Umbilical cord (tissue), 2 donors: ENCODE results near the gene TRPC3. TPM values are rescaled to one million over a fixed set of nuclear protein-coding genes. Genes with fewer than 3 reads are reported as not detected.
"Not testable (repeated sequence)": the region's sequence is repeated elsewhere in the genome, so short reads cannot be mapped to it uniquely, and the experiment has no call there.

ENCODE experiments used
- DNase-seq: peaks from one replicate; pipeline ENCODE4 v3.0.0-alpha.2; 2015; ENCODE audit warnings: low spot score
- total RNA-seq: library from RNA; depleted of rRNA; stranded (reverse); fragments of >200 nt; gene quantifications from one replicate; pipeline ENCODE4 v1.2.3, GENCODE V29; 2014; ENCODE audit warnings: low replicate concordance; ENCODE audit not compliant: insufficient read depth

Gene TRPC3
- total RNA-seq, 1 donor from 2014 or later: 8.7 TPM

DNA sequence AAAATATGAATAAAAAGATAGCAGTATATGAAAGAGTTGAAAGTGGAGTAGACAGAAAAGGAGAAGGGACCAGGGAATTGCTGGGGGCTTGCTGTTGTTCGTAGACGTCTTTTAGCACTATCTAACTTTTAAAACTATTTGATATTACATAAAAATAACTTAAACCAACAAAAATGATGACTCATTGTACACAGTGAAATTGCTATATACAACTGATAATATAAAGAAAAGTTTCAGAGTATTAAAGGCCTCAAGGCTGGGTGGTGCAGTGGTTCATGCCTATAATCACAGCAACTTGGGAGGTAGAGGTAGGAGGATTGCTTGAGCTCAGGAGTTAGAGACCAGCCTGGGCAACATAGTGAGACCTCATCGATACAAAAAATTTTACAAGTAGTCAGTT, 5.2 kb downstream of the TRPC3 start:
- DNase-seq: no peak

DNA sequence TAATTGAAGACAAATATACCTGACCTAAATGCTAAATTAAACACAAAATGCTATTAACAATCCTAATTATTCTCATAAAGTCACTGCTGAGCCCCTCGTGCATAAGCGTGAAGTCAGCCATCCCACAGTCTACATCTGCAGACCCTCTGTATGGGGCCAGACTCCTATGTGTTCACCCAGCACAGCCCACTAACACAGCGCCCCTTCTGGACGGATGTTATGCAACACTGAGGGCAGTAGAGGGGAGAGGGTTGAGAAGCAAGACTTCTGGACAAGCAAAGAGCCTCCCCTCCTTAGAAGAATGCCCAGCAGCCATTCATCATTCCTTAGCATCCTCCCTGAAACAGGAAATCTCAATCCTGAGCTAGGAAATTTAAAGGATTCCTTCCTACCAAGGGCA, 7.9 kb downstream of the TRPC3 start:
- DNase-seq: no peak

DNA sequence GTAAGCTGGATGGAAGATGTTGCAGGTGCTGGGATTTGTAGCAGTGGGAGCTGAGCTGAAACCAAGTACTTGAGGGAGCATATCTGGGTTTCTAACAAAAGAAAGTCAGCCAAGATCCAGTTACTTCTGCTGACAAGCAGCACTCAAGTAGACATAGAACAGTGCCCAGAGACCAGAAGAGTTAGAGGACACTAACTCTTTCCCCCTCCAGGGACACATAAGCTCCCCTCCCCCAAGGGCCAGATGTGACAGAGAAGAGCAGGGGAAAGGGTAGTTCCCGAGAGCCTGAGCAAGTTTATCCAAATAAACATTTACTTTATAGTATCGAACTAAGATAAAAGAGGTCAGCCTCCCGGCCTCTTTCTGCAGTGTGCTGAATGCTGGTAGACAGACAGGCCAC, 12.2 kb downstream of the TRPC3 start:
- DNase-seq: no peak

DNA sequence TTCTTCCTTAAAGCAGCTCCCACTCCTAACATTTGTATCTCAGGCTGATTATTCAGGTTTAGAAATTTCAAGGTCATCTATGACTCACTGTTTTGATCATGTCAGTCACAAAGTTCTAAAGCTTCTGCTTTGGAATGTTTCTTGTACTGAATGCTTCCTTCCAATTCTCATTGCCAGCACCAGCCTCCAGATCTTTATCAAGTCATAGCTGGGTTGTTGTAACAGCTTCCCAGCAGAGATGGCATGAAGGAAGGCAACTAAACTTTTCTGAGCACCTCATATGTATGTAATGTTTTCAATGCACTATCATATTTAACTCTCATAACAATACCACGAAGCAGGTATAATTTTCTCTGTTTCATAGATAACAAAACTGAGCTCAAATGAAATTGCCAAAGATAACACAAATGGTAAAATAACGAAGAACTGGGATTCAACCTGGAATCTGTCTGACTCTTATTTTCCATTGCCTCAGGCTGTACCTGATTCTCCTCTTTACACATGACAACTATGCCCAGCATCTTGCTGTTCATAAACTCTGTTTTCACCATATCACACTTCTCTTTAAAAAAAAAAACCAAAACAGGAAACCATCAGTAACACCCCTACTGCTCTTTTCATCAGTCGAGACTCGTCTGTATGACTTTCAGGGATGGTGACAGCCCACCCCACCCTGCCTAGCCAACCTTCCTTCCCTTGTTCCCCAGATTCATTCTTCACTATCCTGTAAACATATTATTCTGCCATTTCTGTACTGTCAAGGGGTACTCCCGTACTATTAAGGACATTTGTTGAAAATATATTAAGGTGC, 13.4 kb downstream of the TRPC3 start:
- DNase-seq: no peak

DNA sequence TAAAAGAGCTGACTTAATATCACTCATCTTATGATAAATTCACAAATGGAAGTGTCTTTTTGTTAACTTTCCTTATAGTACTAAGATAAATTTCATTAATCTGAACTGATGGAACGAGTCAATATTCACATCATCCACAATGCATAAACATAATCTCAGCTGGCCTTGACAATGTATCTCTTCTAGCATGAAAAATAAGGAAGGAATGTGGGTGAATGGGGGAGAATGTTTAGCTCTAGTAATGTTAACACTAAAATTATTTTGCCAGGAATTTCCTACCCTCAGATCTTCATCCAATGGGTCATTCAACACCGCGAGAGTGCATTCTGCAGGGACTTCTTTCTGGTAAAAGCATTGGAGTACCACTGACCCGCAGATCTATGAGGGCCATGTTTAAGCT, 15.8 kb downstream of the TRPC3 start:
- no peak for DNase-seq

DNA sequence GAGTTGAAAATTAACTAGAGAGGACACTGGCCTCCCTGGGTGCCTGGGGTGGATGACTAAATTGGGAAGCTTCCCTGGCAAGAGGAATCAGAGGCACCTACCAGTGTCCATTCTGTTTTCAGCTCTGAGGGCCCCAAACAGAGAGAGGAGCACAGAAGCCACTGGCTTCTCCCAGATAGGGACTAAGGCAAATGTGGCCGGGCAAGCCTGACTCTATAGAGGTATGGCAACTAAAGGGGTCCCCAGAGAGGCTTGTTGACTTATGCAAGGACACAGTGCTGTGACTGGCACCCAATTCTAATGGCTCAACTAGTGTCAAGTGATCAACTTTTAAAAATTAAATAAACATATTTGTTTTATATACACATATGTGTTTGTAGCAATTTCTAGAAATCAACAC, 17.2 kb downstream of the TRPC3 start:
- no peak for DNase-seq

DNA sequence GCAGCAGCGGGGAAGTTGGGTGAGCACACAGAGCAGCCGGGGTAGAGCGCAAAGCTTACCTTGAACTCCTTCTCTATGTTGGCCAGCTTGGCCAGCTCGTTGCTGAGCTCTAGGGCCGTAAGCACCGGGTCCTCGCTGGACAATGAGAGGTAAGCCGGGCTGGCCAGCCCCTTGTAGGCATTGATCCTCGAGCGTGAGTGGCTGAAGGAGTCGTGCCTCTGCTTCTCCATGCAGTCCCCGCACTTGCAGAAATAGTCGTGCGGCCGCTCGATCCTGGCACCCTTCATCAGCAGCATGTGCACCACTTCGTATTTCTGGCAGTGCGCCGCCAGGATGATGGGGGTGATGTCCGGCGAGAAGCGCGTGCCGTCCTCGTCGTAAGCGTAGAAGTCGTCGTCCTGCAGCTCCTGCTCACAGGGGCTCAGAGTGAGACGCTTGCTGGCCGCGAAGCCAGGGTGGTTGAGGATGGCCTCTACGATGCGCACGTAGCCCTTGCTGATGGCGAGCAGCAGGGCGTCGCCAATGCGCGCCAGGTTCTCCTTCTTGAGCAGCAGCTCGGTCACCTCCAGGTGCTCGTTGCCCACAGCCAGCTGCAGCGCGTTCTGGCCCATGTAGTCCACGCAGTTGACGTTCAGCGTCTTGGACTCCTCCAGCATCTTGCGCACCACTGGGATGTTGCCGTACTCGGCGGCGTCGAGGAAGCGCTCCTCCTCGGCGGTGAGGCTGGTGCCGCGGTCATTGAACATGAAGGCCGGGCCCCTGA, 19.5 kb downstream of the TRPC3 start:
- no peak for DNase-seq

DNA sequence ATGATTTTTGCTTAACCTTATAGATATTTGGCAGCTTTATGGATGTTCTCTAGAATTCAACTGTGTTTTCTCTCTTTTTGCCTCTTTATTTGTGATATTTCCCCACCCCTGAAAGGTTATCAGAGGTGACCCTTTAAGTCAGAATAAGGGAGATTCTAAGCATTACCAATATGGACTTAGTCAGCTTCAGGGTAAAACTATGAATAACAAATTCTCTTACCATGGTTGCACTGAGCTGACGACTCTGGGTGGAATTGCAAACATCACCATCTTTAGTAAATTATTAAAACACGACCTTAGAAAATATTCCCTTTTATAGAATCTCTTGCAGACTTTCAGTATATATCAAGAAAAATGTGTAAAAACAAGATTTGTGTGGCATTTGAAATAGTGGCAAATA, 21.6 kb downstream of the TRPC3 start:
- DNase-seq: no peak

DNA sequence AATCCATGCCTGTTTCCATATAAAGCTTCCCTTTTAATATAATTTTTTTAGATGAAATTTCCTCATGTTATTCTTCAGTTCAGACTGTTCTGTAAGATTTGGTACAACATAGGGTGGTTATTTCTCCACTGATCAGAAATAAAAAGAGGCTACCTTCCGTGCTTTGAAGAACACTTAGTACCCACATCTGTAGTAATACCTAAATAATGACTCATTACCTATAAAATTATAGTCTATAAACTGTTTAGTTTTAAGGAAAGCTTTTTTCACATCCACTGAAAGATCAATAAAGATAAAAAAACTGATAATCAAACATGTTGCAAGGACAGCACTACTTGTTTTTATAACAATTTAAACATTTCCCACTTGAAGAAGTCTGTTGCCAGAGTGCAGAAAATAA, 23.9 kb downstream of the TRPC3 start:
- DNase-seq: no peak

DNA sequence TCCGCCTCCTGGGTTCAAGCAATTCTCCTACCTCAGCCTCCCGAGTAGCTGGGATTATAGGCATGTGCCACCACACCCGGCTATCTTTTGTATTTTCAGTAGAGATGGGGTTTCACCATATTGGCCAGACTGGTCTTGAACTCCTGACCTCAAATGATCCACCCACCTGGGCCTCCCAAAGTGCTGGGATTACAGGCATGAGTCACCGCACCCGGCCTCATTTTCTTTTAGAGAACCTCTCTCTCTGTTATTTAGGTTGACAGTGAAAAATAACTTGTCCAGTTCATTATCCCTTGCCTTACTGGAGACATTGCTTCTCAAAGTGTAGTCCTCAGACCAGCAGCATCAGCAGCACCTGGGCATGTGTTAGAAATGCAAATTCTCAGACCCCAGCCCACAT, 25.4 kb downstream of the TRPC3 start:
- DNase-seq: not testable (repeated sequence)

DNA sequence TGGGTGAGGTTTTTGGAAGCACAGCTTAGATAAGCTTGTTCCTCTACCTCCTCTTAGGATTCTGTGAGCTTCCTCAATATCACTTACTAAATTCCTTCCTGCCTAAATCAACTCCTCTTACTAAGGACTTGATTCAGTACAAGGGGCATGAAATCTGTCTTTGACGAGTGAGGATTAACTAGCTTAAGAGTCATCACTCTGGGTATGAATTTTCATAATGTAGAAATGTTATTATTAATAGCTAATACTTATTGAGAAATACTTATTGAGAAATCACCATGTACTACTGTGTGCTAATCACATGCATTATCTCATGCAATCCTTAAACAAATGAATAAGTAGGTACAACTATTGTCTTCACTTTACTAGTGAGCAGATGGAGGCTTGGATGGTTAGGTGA, 28.6 kb downstream of the TRPC3 start:
- DNase-seq: no peak

DNA sequence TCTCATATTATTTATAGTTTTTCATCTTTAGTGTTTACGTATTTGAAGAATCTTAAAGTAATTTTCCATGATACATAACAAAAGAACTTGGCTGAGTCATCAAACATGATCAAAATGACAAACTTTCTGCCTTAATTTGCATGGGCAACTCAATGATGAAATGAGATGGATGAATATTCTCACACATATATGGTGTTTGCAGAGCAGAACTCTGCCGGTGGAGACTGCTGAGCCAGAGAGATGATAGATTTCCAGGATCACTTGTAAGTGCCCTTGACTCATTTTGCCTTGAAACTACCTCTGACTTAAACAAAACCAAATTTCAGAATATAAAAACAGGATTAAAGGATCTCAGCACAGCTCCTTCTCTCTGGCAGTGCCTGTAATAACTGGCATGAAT, 38.2 kb downstream of the TRPC3 start:
- DNase-seq: no peak

DNA sequence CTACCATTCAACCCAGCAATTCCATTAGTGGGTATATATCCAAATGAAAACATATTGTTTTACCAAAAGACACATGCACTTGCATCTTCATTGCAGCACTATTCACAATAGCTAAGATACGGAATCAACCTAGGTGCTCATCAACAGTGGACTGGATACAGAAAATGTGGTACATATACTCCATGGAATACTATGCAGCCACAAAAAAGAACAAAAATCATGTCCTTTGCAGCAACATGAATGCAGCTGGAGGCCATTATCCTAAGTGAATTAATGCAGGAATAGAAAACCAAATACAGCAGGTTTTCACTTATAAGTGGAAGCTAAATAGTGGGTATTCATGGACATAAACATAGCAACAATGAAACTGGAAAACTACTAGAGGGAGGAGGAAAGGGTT, 43.5 kb downstream of the TRPC3 start:
- no peak for DNase-seq

DNA sequence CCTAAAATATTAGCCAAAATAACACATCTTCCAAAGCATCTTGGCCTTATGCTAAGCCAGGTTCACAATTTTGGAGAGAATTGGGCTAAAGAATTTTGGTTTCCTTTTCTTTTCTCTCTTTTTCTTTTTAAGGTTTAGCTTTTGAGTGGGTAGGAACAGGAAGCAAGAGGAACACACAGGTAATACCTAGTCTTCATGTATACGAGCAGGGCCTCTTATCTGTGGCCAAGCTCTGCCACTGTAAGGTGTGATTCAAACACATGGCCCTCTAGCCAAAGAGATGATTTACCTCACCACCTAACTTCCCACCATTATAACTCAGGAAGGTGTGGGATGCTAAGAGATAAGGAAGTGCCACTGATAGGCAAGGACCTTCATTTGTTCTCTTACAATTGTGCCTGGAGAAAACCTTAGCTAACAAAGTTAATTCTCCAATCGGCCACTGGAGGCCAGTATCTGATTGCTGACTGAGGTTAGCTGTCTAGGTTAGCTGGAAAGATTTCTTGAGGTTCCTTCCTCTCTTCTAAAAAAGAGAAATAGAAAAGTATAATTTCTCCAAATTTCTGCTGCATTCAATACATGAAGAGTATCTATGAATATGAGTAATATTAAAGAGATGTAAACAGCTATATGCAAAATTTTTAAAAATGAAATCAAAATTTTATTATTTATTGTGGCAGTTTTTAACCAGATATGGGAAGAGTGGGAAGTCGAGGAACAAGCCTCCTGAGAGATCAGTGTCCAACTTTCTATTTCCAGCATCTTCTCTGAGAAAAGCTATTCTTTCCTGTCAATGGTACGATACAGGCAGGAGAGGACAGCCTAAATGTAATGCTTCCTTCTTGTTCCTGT, 51.5 kb downstream of the TRPC3 start:
- peak; percentile 70 for DNase-seq

DNA sequence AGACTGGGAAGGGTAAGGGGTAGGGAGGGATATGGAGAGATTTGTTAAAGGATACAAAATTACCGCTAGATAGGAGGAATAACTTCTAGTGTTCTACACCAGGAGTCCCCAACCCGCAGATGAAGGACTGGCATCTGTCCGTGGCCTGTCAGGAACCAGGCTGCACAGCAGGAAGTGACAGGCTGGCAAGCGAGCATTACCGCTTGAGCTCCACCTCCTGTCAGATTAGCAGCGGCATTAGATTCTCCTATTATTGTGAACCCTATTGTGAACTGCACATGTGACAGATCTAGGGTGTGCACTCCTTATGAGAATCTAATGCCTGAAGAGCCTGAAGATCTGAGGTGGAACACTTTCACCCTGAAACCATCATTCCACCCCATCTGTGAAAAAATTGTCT, 53.7 kb downstream of the TRPC3 start:
- DNase-seq: no peak

DNA sequence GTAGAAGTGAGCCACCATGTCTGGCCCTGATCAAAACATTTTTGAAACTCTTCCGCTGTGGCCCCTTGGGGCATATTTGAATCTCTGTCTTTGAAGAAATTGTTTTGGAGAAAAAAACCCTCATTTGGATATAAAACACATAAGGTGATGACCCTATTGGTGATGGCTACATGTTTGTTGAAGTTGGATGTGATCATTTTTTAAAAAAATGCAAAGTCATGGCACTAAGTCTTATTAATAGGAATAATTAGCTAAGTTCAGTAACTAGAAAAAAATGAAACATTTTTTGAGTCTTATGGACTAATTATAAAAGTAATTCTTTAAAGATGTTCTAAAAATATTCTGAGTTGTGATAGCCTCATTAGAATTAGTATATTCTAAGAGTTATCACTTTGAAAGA, 63.7 kb downstream of the TRPC3 start:
- DNase-seq: no peak

DNA sequence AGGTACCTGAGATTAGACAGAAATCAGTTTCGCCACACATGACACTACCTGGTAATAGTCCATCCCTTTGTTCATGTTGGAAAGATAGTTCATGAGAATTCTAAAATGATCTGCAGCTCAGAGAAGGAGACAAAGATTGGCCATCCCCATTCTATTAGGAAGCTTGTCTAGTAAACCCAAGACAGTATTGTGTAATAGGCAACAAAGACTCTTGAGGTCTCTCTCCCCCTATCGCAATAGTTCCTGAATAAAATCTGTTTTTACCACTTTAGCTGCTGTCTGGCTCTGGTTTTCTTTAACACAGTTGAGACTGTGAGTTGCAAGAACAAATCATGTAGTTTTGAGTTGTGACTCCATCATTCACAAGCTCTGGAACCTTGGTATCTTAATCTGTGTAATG, 66.7 kb downstream of the TRPC3 start:
- DNase-seq: no peak

DNA sequence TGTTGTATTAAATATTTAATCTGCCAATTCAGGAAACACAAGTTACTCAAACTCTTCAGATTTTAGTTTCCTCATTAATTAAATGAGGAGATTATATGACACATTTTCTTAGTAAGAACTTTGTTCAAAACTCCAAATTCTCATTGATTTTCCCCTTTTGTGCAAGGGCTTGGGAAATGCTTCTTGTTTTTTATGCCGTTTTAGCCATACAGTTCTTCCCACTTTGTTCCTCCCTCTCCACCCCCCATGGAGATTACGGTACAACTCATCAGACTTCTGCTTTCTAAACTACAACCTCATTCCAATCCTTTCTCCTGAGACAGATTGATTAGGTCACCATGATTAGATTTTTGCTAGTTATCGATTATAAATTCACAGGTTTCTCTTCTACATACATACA, 70.7 kb downstream of the TRPC3 start:
- DNase-seq: no peak

DNA sequence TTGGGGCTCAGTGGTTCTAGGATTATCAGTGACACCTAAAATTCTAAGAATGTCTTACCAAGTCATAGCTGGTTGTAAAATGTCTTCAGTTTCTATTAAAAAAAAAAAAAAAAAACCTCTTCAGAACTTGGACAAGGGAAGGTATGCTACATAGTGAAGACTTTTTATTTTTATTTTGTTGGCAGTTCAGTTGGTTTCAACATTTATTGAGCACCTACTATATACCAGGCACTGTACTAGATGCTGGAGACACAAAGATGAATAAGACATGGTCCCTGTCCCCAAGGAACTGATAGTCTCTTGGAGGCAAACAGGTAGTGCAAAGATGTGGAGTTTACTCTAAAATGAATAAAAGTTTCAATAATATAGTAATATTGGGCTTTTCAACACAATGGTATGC, 72.7 kb downstream of the TRPC3 start:
- no peak for DNase-seq

DNA sequence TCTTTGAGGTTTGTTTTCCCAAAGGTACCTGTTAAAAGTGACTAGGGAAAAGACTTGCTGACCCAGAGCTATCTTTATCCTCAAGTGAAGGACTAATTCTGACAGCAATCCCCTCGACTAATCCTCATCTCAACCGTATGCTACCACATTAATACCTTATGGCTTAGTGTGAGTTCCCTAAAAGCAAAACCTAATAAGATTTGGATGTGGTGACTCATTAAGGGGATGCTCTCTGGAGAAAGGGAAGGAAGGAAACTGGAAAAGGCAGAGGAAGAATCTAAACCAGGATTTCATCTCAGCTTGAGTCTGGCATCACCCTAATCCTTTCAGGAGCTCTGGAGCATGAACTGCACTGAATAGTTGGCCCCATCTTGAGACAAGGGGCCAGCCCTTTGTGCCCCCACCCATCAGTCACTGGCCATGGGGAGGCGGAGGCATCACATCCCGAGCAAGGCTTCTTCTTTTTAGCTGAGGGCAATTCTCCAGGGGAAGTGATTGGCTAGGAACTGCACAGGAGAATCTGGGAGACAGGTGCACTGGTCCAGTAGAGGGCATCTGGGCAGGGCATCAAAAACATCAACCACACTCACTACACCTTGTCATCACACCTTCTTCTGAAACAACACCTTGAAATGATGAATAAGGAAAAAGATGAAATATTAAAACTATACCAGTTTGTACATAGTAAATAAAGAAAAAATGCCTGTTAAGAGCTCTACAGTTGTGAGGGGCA, 74.7 kb downstream of the TRPC3 start:
- peak; percentile 46 for DNase-seq

DNA sequence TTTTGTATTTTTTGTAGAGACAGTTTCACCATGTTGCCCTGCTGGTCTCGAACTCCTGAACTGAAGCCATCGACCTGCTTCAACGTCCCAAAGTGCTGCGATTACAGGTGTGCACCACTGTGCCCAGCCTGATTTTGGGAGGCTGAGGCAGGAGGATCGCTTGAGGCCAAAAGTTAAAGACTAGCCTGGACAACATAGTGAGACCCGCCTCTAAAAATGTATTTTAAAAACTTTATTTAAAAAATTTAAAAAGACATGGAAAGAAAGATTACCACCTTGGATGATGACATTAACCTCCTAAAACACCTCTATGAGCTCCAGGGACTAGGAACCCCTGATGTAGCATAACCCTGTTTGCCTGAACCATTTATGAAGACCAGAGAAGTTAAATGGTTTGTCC, 75.8 kb downstream of the TRPC3 start:
- no peak for DNase-seq

DNA sequence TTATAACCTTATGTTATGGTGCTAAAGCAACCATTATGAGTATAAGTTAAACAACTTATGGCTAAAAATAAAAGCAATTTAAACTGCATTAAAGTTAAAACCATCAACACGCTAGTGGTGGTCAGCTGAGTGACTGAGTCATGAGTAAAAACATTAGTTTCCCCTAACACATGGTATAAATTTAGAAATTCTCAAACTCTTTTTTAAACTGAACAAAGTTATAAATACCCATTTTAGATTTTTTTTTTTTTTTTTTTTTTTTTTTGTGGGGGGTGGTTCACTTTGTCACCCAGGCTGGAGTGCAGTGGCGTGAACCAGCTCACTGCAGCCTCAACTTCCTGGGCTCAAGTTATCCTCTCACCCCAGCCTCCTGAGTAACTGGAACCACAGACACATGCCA, 76.2 kb downstream of the TRPC3 start:
- no peak for DNase-seq
